HCT116 (cell line): ENCODE results near the gene CAST.

Experiments used
- CEBPB ChIP-seq: IDR thresholded peaks from 2 replicates; pipeline ENCODE4 v1.6.1; 2012; ENCODE audit warnings: low read depth
- EZH2 ChIP-seq: fragments of 200-600 bp; sonication (generic); IDR thresholded peaks from 2 replicates; pipeline ENCODE4 v1.6.1; 2017; ENCODE audit warnings: antibody characterized with exemption, mixed run types
- FOSL1 ChIP-seq: IDR thresholded peaks from 2 replicates; pipeline ENCODE4 v1.6.1; 2012; ENCODE audit warnings: low read depth
- POLR2A ChIP-seq: IDR thresholded peaks from 2 replicates; pipeline ENCODE4 v1.7.0; 2011; ENCODE audit warnings: borderline replicate concordance; ENCODE audit not compliant: insufficient read depth, insufficient read length; ENCODE audit errors: extremely low read depth
- POLR2AphosphoS5 ChIP-seq: IDR thresholded peaks from 2 replicates; pipeline ENCODE4 v1.6.1; 2011; ENCODE audit warnings: mild to moderate bottlenecking, low read depth, low read length, moderate library complexity
- SP1 ChIP-seq: IDR thresholded peaks from 2 replicates; pipeline ENCODE4 v1.6.1; 2012; ENCODE audit warnings: low read depth
- SRF ChIP-seq: IDR thresholded peaks from 2 replicates; pipeline ENCODE4 v1.6.1; 2012; ENCODE audit warnings: low read depth
- TCF7L2 ChIP-seq: IDR thresholded peaks from 2 replicates; pipeline ENCODE4 v1.7.0; 2011; ENCODE audit warnings: borderline replicate concordance, inconsistent platforms; ENCODE audit not compliant: insufficient read depth, insufficient read length; ENCODE audit errors: extremely low read depth
- TF ChIP-seq, protein P1 (sequence below), 3 experiments: fragments of 200-600 bp in 1 of 3; sonication (generic) in 1 of 3; IDR thresholded peaks in 2 of 3; conservative IDR thresholded peaks in 1 of 3; 2 replicates each; pipeline ENCODE4 v1.5.1; 2012 to 2017; ENCODE audit warnings: low read depth in 2 of 3, low read length in 2 of 3, antibody characterized with exemption in 1 of 3, borderline replicate concordance in 1 of 3, control low read depth in 1 of 3, mild to moderate bottlenecking in 1 of 3, mixed read lengths in 1 of 3, mixed run types in 1 of 3, moderate library complexity in 1 of 3; ENCODE audit not compliant: insufficient read depth in 1 of 3
- TF ChIP-seq, protein P2 (sequence below): IDR thresholded peaks from 2 replicates; pipeline ENCODE4 v1.6.1; 2011; ENCODE audit warnings: mild to moderate bottlenecking, low read length, moderate library complexity; ENCODE audit not compliant: insufficient replicate concordance; ENCODE audit errors: extremely low read depth

- TF ChIP-seq, protein P1, sequence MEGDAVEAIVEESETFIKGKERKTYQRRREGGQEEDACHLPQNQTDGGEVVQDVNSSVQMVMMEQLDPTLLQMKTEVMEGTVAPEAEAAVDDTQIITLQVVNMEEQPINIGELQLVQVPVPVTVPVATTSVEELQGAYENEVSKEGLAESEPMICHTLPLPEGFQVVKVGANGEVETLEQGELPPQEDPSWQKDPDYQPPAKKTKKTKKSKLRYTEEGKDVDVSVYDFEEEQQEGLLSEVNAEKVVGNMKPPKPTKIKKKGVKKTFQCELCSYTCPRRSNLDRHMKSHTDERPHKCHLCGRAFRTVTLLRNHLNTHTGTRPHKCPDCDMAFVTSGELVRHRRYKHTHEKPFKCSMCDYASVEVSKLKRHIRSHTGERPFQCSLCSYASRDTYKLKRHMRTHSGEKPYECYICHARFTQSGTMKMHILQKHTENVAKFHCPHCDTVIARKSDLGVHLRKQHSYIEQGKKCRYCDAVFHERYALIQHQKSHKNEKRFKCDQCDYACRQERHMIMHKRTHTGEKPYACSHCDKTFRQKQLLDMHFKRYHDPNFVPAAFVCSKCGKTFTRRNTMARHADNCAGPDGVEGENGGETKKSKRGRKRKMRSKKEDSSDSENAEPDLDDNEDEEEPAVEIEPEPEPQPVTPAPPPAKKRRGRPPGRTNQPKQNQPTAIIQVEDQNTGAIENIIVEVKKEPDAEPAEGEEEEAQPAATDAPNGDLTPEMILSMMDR (IDR thresholded peaks at IDR 0.05 in 2 of 3, conservative IDR thresholded peaks at IDR 0.05 in 1 of 3; ENCODE audit: borderline replicate concordance in 1 of 3, insufficient read depth in 1 of 3, low read depth in 2 of 3, low read length in 2 of 3), result no peak
- TF ChIP-seq POLR2AphosphoS5 (no peak), CEBPB (no peak), SP1 (no peak), EZH2 (no peak), POLR2A (no peak), SRF (no peak), TCF7L2 (no peak), FOSL1 (no peak)
- TF ChIP-seq, protein P2, sequence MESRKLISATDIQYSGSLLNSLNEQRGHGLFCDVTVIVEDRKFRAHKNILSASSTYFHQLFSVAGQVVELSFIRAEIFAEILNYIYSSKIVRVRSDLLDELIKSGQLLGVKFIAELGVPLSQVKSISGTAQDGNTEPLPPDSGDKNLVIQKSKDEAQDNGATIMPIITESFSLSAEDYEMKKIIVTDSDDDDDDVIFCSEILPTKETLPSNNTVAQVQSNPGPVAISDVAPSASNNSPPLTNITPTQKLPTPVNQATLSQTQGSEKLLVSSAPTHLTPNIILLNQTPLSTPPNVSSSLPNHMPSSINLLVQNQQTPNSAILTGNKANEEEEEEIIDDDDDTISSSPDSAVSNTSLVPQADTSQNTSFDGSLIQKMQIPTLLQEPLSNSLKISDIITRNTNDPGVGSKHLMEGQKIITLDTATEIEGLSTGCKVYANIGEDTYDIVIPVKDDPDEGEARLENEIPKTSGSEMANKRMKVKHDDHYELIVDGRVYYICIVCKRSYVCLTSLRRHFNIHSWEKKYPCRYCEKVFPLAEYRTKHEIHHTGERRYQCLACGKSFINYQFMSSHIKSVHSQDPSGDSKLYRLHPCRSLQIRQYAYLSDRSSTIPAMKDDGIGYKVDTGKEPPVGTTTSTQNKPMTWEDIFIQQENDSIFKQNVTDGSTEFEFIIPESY, result no peak
Observed at GRCh38 chr5:96654209-96654608, 8.0 kb upstream of the CAST start.
